IPS-NIHi7 (cell line): ENCODE measurements around the gene HMGCR.
A peak's percentile ranks its signal among the peaks of the same experiment; 100 is the strongest.
"Not testable (repeated sequence)": the region's sequence is repeated elsewhere in the genome, so short reads cannot be mapped to it uniquely, and the experiment has no call there.

Experiments
- DNase-seq: peaks from one replicate; pipeline ENCODE4 v3.0.0; 2012; ENCODE audit warnings: mixed read lengths; ENCODE audit errors: extremely low spot score

Gene HMGCR

GRCh38 chr5:75336615-75337336 lies at the start of gene HMGCR:
Gene HMGCR, plus strand, starts transcription at chr5:75337220. Its CDS starts 5,386 bp downstream, at chr5:75342606.
- DNase-seq: peak; percentile 96

DNA sequence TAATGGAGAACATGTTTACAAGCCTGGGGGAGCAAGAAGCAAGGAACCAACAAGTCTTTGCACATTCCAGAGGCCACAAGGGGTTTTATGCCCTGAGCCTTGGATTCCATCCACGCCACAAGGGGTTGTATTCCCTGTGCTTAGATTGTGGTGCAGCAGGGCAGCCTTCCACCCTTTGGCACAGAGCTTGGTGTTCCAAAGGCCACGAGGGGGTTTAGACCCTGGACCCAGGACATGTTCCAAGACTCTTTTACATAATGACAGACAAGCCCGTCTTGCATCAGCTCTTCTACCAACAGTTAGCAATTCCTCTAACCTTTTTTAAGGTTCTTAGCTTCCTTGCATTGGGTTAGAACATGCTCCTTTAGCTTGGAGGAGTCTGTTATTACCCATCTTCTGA lies 45.2 kb upstream of the HMGCR start:
- DNase-seq: not testable (repeated sequence)

DNA sequence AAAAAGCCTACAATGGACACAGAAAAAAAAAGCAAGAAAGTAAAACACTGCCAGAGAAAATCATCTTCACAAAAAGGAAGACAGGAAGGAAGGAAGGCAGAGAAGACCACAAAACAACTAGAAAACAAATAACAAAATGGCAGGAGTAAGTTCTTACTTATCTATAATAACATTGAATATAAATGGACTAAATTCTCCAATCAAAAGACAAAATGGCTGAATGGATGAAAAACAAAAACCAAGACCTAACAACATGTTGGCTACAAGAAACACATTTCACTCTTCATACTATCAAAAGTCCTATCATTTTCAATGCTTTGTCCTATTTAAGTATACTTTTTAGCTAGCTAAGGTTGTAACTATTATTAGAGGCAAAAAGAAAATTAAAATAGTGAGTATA lies 36.9 kb upstream of the HMGCR start:
- no peak for DNase-seq

GRCh38 chr5:75303419-75303818 lies 33.6 kb upstream of the HMGCR start:
- no peak for DNase-seq

DNA sequence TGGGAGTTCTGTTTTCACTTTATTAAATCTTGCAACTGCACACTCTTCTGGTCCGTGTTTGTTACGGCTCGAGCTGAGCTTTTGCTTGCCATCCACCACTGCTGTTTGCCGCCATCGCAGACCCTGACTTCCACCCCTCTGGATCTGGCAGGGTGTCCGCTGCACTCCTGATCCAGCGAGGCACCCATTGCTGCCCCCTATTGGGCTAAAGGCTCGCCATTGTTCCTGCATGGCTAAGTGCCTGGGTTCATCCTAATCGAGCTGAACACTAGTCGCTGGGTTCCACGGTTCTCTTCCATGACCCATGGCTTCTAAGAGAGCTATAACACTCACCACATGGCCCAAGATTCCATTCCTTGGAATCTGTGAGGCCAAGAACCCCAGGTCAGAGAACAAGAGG lies 32.5 kb upstream of the HMGCR start:
- not testable (repeated sequence) for DNase-seq

- DNase-seq: no peak
These were observed 30.3 kb upstream of the HMGCR start for GRCh38 chr5:75306746-75307145.

DNA sequence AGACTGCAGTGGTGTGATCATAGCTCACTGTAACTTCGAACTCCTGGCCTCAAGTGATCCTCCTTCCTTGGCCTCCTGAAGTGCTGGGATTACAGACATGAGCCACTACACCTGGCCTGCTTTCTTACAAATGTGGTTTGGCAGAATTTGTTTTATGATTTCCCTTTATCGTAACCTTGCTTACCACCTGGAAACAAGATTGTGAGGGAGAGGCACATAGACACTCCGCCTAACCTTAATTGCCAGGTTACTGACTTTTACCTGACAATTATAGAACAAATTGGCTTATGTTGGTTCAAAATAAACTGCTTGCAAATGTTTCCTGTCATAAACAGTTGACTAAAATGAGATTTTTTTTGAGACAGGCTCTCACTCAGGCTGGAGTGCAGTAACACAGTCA lies 26.8 kb upstream of the HMGCR start:
- DNase-seq: no peak

GRCh38 chr5:75319148-75319547 lies 17.9 kb upstream of the HMGCR start:
- DNase-seq: not testable (repeated sequence)

GRCh38 chr5:75319638-75320037 lies 17.4 kb upstream of the HMGCR start:
- no peak for DNase-seq

DNA sequence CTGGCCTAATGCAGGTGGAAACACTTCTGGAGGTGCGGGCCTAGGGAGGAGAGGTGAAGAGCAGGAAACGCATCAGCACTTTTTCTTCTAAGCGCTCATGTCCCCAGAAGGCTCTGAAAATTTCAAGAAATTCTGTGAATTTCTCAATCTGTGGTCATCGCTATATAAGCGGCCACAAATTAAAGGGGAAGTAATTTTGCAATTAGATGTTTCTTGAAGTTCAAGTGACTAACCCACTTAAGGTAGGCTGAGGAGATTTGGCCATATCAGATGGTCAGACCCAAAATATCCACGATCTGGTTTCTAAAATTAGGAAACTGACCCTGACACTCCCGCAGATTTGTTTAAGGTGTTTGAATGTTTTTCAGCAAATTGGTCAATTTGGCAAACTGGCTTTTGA lies 16.6 kb upstream of the HMGCR start:
- no peak for DNase-seq

DNA sequence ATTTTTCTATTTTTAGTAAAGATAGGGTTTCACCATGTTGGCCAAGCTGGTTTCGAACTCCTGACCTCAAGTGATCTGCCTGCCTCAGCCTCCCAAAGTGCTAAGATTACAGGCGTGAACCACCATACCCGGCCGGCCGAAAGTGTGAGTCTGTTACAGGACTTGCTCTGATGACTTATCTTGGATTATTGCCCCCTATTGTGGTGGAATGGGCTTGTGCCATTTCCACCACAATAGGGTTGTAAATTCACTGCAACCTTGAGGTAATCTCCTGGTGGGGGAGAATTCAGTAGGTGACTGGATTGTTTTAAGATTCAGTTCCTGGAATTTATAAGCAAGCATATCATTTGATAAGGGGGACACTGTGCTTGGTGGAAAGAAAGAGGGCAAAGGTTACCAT lies 15.0 kb upstream of the HMGCR start:
- DNase-seq: peak; percentile 38

GRCh38 chr5:75324791-75325190 lies 12.2 kb upstream of the HMGCR start:
- DNase-seq: no peak

DNA sequence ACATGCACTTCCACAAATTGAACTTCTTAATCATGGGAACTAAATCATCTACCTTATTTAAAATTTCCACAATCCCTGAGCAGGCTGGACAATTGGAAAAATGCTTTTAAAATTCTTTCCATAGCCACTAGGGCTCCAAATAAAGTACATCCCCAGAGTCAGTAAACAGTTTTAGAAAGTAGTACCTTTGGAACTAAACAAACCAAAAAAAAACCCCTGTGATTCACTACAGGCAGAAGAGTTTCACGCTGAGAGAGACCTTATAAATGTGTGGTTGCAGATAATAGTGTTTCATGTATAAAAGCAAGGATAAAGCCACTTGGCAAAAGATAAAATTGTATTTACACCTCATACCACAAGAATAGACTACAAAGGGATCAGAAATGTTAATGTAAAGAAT lies 11.8 kb upstream of the HMGCR start:
- no peak for DNase-seq

DNA sequence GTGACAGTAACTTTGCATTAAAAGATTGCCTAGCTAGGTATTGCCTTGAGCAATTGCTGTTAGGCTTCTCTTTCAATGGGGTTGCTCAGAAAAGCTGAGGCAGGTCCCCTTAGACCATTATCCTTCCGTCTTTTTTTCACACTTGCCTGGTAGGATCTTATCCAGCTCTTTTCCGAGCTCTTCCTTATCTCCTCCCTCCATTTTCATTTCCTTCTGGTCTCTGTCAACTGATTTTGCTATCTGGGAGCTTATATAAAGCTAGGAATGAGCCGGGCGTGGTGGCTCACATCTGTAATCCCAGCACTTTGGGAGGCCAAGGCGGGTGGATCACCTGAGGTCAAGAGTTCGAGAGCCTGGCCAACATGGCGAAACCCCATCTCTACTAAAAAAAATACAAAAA lies 6.6 kb upstream of the HMGCR start:
- DNase-seq: no peak

DNA sequence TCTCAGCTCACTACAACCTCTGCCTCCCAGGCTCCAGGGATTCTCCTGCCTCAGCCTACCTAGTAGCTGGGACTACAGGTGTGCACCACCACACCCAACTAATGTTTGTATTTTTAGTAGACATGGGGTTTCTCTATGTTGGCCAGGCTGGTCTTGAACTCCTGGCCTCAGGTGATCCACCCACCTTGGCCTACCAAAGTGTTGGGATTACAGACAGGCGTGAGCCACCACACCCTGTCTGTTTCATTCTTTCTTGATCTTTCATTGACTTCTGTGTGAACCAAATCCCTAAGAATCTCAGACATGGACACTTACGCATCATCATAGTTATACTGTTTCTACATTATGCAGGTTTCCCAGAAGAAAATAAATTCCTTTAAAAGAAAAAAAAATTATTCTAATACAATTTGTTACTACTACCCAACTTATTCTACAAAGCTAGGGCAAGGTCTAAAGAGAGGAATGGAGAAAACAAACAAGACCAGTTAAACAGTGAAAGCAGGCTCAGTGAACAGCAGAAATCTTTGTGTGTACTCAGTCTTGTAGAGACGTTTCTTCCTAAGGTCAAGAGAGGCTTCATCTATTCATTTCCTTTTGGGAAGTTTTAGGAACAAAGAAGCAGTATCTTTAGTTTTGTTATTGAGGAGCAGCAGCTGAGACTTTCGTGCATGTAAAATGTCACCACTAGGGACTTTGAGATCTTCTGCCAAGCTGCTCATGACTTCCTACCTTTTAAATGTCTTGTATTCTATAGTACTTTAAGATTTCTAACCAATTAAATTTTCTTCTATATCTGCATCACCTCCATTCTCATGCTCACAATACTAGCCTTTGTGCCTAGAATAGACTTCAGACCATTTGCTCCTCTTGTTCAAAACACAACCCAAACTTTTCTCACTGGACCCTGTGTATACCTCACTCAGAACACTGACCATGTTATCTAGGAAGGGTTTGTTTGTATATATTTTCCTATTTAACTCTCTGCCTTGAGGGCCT lies 5.6 kb upstream of the HMGCR start:
- no peak for DNase-seq

DNA sequence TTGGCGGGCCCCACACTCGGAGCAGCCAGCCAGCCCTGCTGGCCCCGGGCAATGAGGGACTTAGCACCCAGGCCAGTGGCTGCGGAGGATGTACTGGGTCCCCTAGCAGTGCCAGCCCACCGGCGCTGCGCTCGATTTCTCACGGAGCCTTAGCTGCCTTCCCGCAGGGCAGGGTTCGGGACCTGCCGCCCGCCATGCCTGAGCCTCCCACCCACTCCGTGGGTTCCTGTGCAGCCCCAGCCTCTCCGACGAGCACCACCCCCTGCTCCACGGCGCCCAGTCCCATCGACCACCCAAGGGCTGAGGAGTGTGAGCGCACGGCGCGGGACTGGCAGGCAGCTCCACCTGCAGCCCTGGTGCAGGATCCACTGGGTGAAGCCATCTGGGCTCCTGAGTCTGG lies 3.3 kb upstream of the HMGCR start:
- DNase-seq: not testable (repeated sequence)

DNA sequence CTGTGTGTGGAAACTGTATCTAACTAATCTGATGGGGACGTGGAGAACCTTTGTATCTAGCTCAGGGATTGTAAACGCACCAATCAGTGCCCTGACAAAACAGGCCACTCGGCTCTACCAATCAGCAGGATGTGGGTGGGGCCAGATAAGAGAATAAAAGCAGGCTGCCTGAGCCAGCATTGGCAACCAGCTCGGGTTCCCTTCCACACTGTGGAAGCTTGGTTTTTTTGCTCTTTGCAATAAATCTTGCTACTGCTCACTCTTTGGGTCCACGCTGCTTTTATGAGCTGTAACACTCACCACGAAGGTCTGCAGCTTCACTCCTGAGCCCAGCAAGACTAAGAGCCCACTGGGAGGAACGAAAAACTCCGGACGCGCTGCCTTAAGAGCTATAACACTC lies 2.6 kb upstream of the HMGCR start:
- DNase-seq: not testable (repeated sequence)

DNA sequence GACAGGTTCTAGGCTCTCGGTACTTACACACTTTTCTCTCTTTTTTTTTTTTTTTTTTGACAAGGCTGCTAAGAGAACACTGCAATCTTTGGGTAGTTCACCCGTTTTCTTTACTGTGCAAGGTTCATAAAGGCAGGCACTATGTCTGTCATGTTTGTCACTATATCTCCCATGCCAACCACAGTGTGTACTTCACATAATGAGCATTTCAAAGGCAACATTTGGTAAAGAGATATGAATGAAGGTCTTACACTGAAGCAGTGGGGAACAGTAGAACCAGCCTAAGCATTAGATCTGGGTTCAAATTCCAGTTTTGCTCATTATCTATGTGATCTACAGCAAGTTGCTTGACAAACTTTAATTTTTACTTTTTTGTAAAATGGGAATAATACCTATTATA lies 1.5 kb upstream of the HMGCR start:
- DNase-seq: no peak

- peak; percentile 15 for DNase-seq
These were observed 937 bp upstream of the HMGCR start for GRCh38 chr5:75335952-75336614.

DNA sequence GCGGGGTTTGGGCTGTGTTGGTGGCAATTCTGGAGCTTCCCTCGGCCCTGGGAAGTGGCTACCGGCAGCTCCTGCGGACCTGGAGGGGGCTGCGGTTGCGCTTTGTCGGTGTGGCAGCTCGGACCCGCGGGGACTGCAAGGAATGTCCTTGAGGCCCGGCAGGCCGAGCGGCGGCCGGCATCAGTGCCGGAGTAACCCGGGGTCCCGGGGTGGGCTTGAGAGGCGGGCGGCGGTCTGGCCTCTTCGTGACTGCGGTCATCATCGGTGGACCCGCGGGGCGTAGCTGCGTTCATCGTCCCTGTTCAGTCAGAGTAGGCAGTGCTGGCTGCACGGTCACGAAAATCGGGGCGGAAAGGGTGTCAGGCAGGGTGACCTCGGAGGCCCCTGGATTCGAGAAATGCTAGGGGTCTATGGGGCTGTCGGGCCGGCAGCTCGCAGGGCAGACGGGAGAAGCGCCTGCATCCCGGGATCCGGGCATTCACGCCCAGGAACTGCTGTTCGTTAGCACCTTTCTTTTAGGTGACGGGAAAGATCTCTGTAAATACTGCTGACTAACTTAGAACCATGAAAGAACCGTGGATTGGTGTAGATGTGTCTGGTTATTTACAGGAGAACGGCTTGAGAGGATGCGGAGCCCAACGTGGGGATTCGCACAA lies 474 bp downstream of the HMGCR start:
- no peak for DNase-seq

- no peak for DNase-seq
These were observed 1.4 kb downstream of the HMGCR start for GRCh38 chr5:75338408-75338807.
